GM23338 (cell line): ENCODE results near the gene KCNK3. TPM values are rescaled to one million over a fixed set of nuclear protein-coding genes. Genes with fewer than 3 reads are reported as not detected.

Source experiments
- ATAC-seq: fragments of 200-7000 bp; cut with Tn5 transposase; 3 replicates; pipeline ENCODE4 v1.9.1; 2020
- DNase-seq: peaks from one replicate; pipeline ENCODE4 v3.0.0-alpha.2; 2015; ENCODE audit warnings: low spot score
- H2AFZ ChIP-seq: fragments of 200-600 bp; sonication (generic); 2 replicates; pipeline ENCODE4 v1.8.0; 2016; ENCODE audit warnings: antibody characterized with exemption, mild to moderate bottlenecking, moderate library complexity
- H3F3A ChIP-seq: fragments of 200-600 bp; sonication (generic); replicated peaks from 2 replicates; pipeline ENCODE4 v1.8.0; 2017; ENCODE audit warnings: antibody characterized with exemption, mixed run types, low read depth
- H3K27ac ChIP-seq: fragments of 200-600 bp; sonication (generic); 2 replicates; pipeline ENCODE4 v1.6.1; 2016; ENCODE audit warnings: low read depth
- H3K27me3 ChIP-seq: fragments of 200-600 bp; sonication (generic); 2 replicates; pipeline ENCODE4 v1.8.0; 2016; ENCODE audit warnings: mild to moderate bottlenecking, mixed run types, moderate library complexity; ENCODE audit not compliant: insufficient read depth
- H3K36me3 ChIP-seq: fragments of 200-600 bp; sonication (generic); 2 replicates; pipeline ENCODE4 v1.8.0; 2016; ENCODE audit warnings: mild to moderate bottlenecking; ENCODE audit not compliant: insufficient read depth
- H3K4me1 ChIP-seq: fragments of 200-600 bp; sonication (generic); 2 replicates; pipeline ENCODE4 v1.8.0; 2016; ENCODE audit warnings: mild to moderate bottlenecking, moderate library complexity; ENCODE audit not compliant: insufficient read depth
- H3K4me2 ChIP-seq: fragments of 200-600 bp; sonication (generic); 2 replicates; pipeline ENCODE4 v1.7.1; 2017; ENCODE audit warnings: mixed run types
- H3K4me3 ChIP-seq: fragments of 200-600 bp; sonication (generic); 2 replicates; pipeline ENCODE4 v1.6.1; 2016; ENCODE audit warnings: mixed run types
- H3K79me2 ChIP-seq: fragments of 200-600 bp; sonication (generic); replicated peaks from 2 replicates; pipeline ENCODE4 v1.8.0; 2017; ENCODE audit warnings: mild to moderate bottlenecking; ENCODE audit not compliant: insufficient read depth
- H3K9me2 ChIP-seq: fragments of 200-600 bp; sonication (generic); 2 replicates; pipeline ENCODE4 v1.8.0; 2017; ENCODE audit not compliant: insufficient read depth
- H4K20me1 ChIP-seq: fragments of 200-600 bp; sonication (generic); replicated peaks from 2 replicates; pipeline ENCODE4 v1.8.0; 2017; ENCODE audit warnings: mild to moderate bottlenecking; ENCODE audit not compliant: insufficient read depth
- H3K27ac Mint-ChIP-seq: 2 replicates; pipeline ENCODE4 v1.8.0; 2020; ENCODE audit warnings: inconsistent platforms, mild to moderate bottlenecking, moderate library complexity, mixed read lengths
- H3K27me3 Mint-ChIP-seq: 3 replicates; pipeline ENCODE4 v1.8.0; 2022; ENCODE audit warnings: low read depth, mild to moderate bottlenecking, moderate library complexity, mixed read lengths, inconsistent platforms; ENCODE audit not compliant: insufficient read depth, poor library complexity
- H3K36me3 Mint-ChIP-seq: 3 replicates; pipeline ENCODE4 v1.8.0; 2021; ENCODE audit warnings: low read depth, mild to moderate bottlenecking, inconsistent platforms, moderate library complexity, mixed read lengths
- H3K4me1 Mint-ChIP-seq: 3 replicates; pipeline ENCODE4 v1.8.0; 2020; ENCODE audit warnings: mild to moderate bottlenecking, inconsistent platforms, mixed read lengths
- H3K4me3 Mint-ChIP-seq: 3 replicates; pipeline ENCODE4 v1.8.0; 2021; ENCODE audit warnings: moderate library complexity, mild to moderate bottlenecking, inconsistent platforms, mixed read lengths
- H3K9me3 Mint-ChIP-seq: 3 replicates; pipeline ENCODE4 v1.8.0; 2020; ENCODE audit warnings: moderate library complexity, mild to moderate bottlenecking, inconsistent platforms, mixed read lengths
- CREB1 ChIP-seq: fragments of 250-450 bp; sonication (Bioruptor Pico); IDR thresholded peaks from 2 replicates; pipeline ENCODE4 v1.5.0; 2020; ENCODE audit warnings: low read depth, mild to moderate bottlenecking, moderate library complexity
- EZH2 ChIP-seq: fragments of 200-600 bp; sonication (generic); IDR thresholded peaks from one replicate; pipeline ENCODE4 v1.8.0; 2017; ENCODE audit warnings: antibody characterized with exemption, mild to moderate bottlenecking, low read depth; ENCODE audit not compliant: unreplicated experiment
- EZH2phosphoT487 ChIP-seq: fragments of 200-600 bp; sonication (generic); IDR thresholded peaks from one replicate; pipeline ENCODE4 v1.8.1; 2018; ENCODE audit warnings: antibody characterized with exemption; ENCODE audit not compliant: unreplicated experiment
- JUNB ChIP-seq: IDR thresholded peaks from one replicate; pipeline ENCODE4 v1.6.1; 2016; ENCODE audit warnings: antibody characterized with exemption; ENCODE audit not compliant: unreplicated experiment
- NANOG ChIP-seq: IDR thresholded peaks from 2 replicates; pipeline ENCODE4 v1.6.1; 2016; ENCODE audit warnings: antibody characterized with exemption, borderline replicate concordance
- POLR2AphosphoS5 ChIP-seq: IDR thresholded peaks from 2 replicates; pipeline ENCODE4 v1.6.1; 2016; ENCODE audit warnings: antibody characterized with exemption, low read depth
- STAT1 ChIP-seq: IDR thresholded peaks from one replicate; pipeline ENCODE4 v1.6.1; 2016; ENCODE audit warnings: antibody characterized with exemption; ENCODE audit not compliant: unreplicated experiment
- ZNF114 ChIP-seq: fragments of 250-450 bp; sonication (Bioruptor Pico); IDR thresholded peaks from 2 replicates; pipeline ENCODE4 v1.5.0; 2020; ENCODE audit warnings: mild to moderate bottlenecking, moderate library complexity
- ZNF331 ChIP-seq: fragments of 250-450 bp; sonication (Bioruptor Pico); IDR thresholded peaks from 2 replicates; pipeline ENCODE4 v1.5.0; 2020; ENCODE audit warnings: low read depth, mild to moderate bottlenecking, moderate library complexity
- polyA plus RNA-seq: library from polyadenylated mRNA; unstranded; fragments of >200 nt; fragmentation: Nextera tagmentation; extraction: Ambion mirVana; gene quantifications from 2 replicates; pipeline ENCODE4 v1.2.1, GENCODE V29; 2016
- total RNA-seq: library from RNA; depleted of rRNA; stranded (reverse); fragments of >200 nt; shearing (Covaris generic); gene quantifications from 2 replicates; pipeline ENCODE4 v1.2.3, GENCODE V29; 2014
- TF ChIP-seq, protein P1 (sequence below): IDR thresholded peaks from 2 replicates; pipeline ENCODE4 v1.6.1; 2016; ENCODE audit warnings: antibody characterized with exemption
- TF ChIP-seq, protein P2 (sequence below): IDR thresholded peaks from one replicate; pipeline ENCODE4 v1.6.1; 2018; ENCODE audit warnings: antibody characterized with exemption; ENCODE audit not compliant: unreplicated experiment
- TF ChIP-seq, protein P3 (sequence below), 2 experiments: fragments of 200-600 bp in 1 of 2; sonication (generic) in 1 of 2; conservative IDR thresholded peaks; 2 replicates each; pipeline versions ENCODE4 v1.5.1 to v1.6.1; 2016 to 2017; ENCODE audit warnings: antibody characterized with exemption in 2 of 2, low read depth in 2 of 2, mild to moderate bottlenecking in 2 of 2, moderate library complexity in 1 of 2
- TF ChIP-seq, protein P4 (sequence below): fragments of 250-450 bp; sonication (Bioruptor Pico); IDR thresholded peaks from 2 replicates; pipeline ENCODE4 v1.5.0; 2020; ENCODE audit warnings: mild to moderate bottlenecking, moderate library complexity

KCNK3 gene
- total and polyA plus RNA-seq, 2 experiments from 2014 or later = not detected

DNA sequence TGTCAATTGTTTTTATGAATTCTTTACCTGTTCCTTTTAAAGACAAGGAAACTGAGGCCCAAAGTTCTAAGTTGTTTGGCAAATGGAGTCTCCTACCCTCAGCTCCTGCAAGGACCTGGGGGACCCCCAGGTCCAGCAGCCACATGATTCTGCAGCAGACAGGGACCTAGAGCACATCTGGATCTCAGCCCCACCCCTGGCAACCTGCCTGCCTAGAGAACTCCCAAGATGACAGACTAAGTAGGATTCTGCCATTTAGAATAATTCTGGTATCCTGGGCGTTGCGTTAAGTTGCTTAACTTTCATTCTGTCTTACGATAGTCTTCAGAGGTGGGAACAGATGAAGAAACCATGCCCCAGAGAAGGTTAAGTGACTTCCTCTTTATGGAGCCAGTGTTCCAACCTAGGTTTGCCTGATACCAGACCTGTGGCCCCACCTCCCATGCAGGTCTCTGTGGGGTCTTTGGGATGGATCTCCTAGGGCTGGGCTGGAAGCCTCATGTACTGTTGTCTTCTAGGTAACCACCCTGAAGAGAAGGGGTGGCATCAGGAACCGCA, 87.8 kb downstream of the KCNK3 start:
- H3K36me3 ChIP-seq = no peaks in the 10 kb centered on the region
- DNase-seq = no peak
- no peaks in the 10 kb centered on the region; the same call in 2 of the 3 replicates for H3K9me3 Mint-ChIP-seq
- H3K27me3 ChIP-seq = no peaks in the 10 kb centered on the region
- no peak overlapping the region for H3K4me3 ChIP-seq
- H3K79me2 ChIP-seq = no peaks in the 10 kb centered on the region
- no peak overlapping the region for H3K4me3 Mint-ChIP-seq
- H3K27me3 Mint-ChIP-seq = peaks cover 6% of the 10 kb centered on the region
- ATAC-seq = no peak
- H4K20me1 ChIP-seq = no peaks in the 10 kb centered on the region
- H3K27ac Mint-ChIP-seq = no peak overlapping the region
- H3K9me2 ChIP-seq = no peaks in the 10 kb centered on the region
- TF ChIP-seq ZNF114 (CRISPR knock-in tag) = no peak
- no peak for TF ChIP-seq CREB1 (CRISPR knock-in tag)
- TF ChIP-seq, protein P1, sequence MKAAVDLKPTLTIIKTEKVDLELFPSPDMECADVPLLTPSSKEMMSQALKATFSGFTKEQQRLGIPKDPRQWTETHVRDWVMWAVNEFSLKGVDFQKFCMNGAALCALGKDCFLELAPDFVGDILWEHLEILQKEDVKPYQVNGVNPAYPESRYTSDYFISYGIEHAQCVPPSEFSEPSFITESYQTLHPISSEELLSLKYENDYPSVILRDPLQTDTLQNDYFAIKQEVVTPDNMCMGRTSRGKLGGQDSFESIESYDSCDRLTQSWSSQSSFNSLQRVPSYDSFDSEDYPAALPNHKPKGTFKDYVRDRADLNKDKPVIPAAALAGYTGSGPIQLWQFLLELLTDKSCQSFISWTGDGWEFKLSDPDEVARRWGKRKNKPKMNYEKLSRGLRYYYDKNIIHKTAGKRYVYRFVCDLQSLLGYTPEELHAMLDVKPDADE = no peak
- TF ChIP-seq, protein P2, sequence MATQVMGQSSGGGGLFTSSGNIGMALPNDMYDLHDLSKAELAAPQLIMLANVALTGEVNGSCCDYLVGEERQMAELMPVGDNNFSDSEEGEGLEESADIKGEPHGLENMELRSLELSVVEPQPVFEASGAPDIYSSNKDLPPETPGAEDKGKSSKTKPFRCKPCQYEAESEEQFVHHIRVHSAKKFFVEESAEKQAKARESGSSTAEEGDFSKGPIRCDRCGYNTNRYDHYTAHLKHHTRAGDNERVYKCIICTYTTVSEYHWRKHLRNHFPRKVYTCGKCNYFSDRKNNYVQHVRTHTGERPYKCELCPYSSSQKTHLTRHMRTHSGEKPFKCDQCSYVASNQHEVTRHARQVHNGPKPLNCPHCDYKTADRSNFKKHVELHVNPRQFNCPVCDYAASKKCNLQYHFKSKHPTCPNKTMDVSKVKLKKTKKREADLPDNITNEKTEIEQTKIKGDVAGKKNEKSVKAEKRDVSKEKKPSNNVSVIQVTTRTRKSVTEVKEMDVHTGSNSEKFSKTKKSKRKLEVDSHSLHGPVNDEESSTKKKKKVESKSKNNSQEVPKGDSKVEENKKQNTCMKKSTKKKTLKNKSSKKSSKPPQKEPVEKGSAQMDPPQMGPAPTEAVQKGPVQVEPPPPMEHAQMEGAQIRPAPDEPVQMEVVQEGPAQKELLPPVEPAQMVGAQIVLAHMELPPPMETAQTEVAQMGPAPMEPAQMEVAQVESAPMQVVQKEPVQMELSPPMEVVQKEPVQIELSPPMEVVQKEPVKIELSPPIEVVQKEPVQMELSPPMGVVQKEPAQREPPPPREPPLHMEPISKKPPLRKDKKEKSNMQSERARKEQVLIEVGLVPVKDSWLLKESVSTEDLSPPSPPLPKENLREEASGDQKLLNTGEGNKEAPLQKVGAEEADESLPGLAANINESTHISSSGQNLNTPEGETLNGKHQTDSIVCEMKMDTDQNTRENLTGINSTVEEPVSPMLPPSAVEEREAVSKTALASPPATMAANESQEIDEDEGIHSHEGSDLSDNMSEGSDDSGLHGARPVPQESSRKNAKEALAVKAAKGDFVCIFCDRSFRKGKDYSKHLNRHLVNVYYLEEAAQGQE = no peak
- TF ChIP-seq EZH2 = no peak
- TF ChIP-seq NANOG = no peak
- TF ChIP-seq, protein P3, sequence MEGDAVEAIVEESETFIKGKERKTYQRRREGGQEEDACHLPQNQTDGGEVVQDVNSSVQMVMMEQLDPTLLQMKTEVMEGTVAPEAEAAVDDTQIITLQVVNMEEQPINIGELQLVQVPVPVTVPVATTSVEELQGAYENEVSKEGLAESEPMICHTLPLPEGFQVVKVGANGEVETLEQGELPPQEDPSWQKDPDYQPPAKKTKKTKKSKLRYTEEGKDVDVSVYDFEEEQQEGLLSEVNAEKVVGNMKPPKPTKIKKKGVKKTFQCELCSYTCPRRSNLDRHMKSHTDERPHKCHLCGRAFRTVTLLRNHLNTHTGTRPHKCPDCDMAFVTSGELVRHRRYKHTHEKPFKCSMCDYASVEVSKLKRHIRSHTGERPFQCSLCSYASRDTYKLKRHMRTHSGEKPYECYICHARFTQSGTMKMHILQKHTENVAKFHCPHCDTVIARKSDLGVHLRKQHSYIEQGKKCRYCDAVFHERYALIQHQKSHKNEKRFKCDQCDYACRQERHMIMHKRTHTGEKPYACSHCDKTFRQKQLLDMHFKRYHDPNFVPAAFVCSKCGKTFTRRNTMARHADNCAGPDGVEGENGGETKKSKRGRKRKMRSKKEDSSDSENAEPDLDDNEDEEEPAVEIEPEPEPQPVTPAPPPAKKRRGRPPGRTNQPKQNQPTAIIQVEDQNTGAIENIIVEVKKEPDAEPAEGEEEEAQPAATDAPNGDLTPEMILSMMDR (conservative IDR thresholded peaks at IDR 0.05; ENCODE audit: low read depth in 2 of 2) = no peak
- TF ChIP-seq JUNB = no peak
- no peak for TF ChIP-seq STAT1
- TF ChIP-seq EZH2phosphoT487 = no peak
- no peak for TF ChIP-seq ZNF331 (CRISPR knock-in tag)
- TF ChIP-seq, protein P4, sequence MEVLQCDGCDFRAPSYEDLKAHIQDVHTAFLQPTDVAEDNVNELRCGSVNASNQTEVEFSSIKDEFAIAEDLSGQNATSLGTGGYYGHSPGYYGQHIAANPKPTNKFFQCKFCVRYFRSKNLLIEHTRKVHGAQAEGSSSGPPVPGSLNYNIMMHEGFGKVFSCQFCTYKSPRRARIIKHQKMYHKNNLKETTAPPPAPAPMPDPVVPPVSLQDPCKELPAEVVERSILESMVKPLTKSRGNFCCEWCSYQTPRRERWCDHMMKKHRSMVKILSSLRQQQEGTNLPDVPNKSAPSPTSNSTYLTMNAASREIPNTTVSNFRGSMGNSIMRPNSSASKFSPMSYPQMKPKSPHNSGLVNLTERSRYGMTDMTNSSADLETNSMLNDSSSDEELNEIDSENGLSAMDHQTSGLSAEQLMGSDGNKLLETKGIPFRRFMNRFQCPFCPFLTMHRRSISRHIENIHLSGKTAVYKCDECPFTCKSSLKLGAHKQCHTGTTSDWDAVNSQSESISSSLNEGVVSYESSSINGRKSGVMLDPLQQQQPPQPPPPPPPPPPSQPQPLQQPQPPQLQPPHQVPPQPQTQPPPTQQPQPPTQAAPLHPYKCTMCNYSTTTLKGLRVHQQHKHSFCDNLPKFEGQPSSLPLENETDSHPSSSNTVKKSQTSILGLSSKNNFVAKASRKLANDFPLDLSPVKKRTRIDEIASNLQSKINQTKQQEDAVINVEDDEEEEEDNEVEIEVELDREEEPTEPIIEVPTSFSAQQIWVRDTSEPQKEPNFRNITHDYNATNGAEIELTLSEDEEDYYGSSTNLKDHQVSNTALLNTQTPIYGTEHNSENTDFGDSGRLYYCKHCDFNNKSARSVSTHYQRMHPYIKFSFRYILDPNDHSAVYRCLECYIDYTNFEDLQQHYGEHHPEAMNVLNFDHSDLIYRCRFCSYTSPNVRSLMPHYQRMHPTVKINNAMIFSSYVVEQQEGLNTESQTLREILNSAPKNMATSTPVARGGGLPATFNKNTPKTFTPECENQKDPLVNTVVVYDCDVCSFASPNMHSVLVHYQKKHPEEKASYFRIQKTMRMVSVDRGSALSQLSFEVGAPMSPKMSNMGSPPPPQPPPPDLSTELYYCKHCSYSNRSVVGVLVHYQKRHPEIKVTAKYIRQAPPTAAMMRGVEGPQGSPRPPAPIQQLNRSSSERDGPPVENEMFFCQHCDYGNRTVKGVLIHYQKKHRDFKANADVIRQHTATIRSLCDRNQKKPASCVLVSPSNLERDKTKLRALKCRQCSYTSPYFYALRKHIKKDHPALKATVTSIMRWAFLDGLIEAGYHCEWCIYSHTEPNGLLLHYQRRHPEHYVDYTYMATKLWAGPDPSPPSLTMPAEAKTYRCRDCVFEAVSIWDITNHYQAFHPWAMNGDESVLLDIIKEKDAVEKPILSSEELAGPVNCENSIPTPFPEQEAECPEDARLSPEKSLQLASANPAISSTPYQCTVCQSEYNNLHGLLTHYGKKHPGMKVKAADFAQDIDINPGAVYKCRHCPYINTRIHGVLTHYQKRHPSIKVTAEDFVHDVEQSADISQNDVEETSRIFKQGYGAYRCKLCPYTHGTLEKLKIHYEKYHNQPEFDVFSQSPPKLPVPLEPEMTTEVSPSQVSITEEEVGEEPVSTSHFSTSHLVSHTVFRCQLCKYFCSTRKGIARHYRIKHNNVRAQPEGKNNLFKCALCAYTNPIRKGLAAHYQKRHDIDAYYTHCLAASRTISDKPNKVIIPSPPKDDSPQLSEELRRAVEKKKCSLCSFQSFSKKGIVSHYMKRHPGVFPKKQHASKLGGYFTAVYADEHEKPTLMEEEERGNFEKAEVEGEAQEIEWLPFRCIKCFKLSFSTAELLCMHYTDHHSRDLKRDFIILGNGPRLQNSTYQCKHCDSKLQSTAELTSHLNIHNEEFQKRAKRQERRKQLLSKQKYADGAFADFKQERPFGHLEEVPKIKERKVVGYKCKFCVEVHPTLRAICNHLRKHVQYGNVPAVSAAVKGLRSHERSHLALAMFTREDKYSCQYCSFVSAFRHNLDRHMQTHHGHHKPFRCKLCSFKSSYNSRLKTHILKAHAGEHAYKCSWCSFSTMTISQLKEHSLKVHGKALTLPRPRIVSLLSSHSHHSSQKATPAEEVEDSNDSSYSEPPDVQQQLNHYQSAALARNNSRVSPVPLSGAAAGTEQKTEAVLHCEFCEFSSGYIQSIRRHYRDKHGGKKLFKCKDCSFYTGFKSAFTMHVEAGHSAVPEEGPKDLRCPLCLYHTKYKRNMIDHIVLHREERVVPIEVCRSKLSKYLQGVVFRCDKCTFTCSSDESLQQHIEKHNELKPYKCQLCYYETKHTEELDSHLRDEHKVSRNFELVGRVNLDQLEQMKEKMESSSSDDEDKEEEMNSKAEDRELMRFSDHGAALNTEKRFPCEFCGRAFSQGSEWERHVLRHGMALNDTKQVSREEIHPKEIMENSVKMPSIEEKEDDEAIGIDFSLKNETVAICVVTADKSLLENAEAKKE (CRISPR knock-in tag) = no peak
- no peak for TF ChIP-seq POLR2AphosphoS5
- H3F3A ChIP-seq = no peaks in the 10 kb centered on the region
- no peak overlapping the region for H3K4me2 ChIP-seq
- H3K36me3 Mint-ChIP-seq = peaks cover 12% of the 10 kb centered on the region; the same call in 2 of the 3 replicates
- H3K4me1 Mint-ChIP-seq = no peaks in the 10 kb centered on the region; the same call in 2 of the 3 replicates
- H2AFZ ChIP-seq = no peak overlapping the region
- no peak overlapping the region for H3K27ac ChIP-seq
- H3K4me1 ChIP-seq = no peaks in the 10 kb centered on the region
